K562 (cell line): Measurements from ENCODE around the gene GPRIN2. TPM values are rescaled to one million over a fixed set of nuclear protein-coding genes. Genes with fewer than 3 reads are reported as not detected.

Experiments
- ATF3 ChIP-seq, 2 experiments: fragments of 450-650 bp in 1 of 2; sonication (generic) in 1 of 2; formaldehyde crosslinking in 1 of 2; IDR thresholded peaks in 1 of 2; conservative IDR thresholded peaks in 1 of 2; 2 replicates each; pipeline versions ENCODE4 v1.6.1 to v1.8.1; 2016 to 2023; ENCODE audit warnings: mild to moderate bottlenecking in 2 of 2, moderate library complexity in 2 of 2, inconsistent platforms in 1 of 2, missing genetic modification reagents in 1 of 2
- CBX3 ChIP-seq, 2 experiments: IDR thresholded peaks; 1 replicate in 1 of 2; 2 replicates in 1 of 2; pipeline ENCODE4 v1.6.1; 2012; ENCODE audit warnings: inconsistent platforms in 2 of 2, low read length in 2 of 2, borderline replicate concordance in 1 of 2, control low read depth in 1 of 2
- CREB1 ChIP-seq, 2 experiments: sonication (generic) in 1 of 2; formaldehyde crosslinking in 1 of 2; IDR thresholded peaks; 2 replicates each; pipeline versions ENCODE4 v1.6.1 to v1.8.0; 2012 to 2022; ENCODE audit warnings: inconsistent platforms in 1 of 2, mild to moderate bottlenecking in 1 of 2, missing genetic modification reagents in 1 of 2, moderate library complexity in 1 of 2
- MXI1 ChIP-seq: IDR thresholded peaks from 2 replicates; pipeline ENCODE4 v1.6.1; 2011; ENCODE audit warnings: low read depth, mild to moderate bottlenecking, improper control_type of control experiment, low read length
- SIN3B ChIP-seq: fragments of 450-650 bp; IDR thresholded peaks from 2 replicates; pipeline ENCODE4 v1.6.1; 2017; ENCODE audit warnings: low read depth, mild to moderate bottlenecking, moderate library complexity
- STAG1 ChIP-seq: sonication (generic); formaldehyde crosslinking; IDR thresholded peaks from 2 replicates; pipeline ENCODE4 v1.5.0; 2020; ENCODE audit warnings: missing genetic modification reagents, borderline replicate concordance
- STAT6 ChIP-seq: sonication (generic); formaldehyde crosslinking; IDR thresholded peaks from 2 replicates; pipeline ENCODE4 v1.8.1; 2023; ENCODE audit warnings: mild to moderate bottlenecking, missing genetic modification reagents
- U2AF1 ChIP-seq: fragments of 200-400 bp; formaldehyde crosslinking; optimal IDR thresholded peaks from 2 replicates; pipeline ENCODE3; 2017; ENCODE audit warnings: mild to moderate bottlenecking, low read depth, low read length, moderate library complexity
- USF1 ChIP-seq: sonication (generic); formaldehyde crosslinking; IDR thresholded peaks from 2 replicates; pipeline ENCODE4 v1.9.0; 2022; ENCODE audit warnings: mild to moderate bottlenecking, missing genetic modification reagents
- ZBTB8A ChIP-seq: fragments of 450-650 bp; IDR thresholded peaks from 2 replicates; pipeline ENCODE4 v1.6.1; 2018; ENCODE audit warnings: mild to moderate bottlenecking, moderate library complexity; ENCODE audit not compliant: partially characterized antibody
- ZFP36 ChIP-seq: fragments of 150-350 bp; IDR thresholded peaks from 2 replicates; pipeline ENCODE4 v1.6.1; 2018; ENCODE audit warnings: low read length, low read depth; ENCODE audit not compliant: partially characterized antibody
- ZNF347 ChIP-seq: fragments of 450-650 bp; formaldehyde crosslinking; IDR thresholded peaks from 2 replicates; pipeline ENCODE4 v1.4.0; 2020; ENCODE audit warnings: low read depth, mild to moderate bottlenecking, moderate library complexity
- ZNF668 ChIP-seq: fragments of 250-450 bp; sonication (Bioruptor Pico); IDR thresholded peaks from 2 replicates; pipeline ENCODE4 v1.8.0; 2022; ENCODE audit warnings: mild to moderate bottlenecking, inconsistent platforms
- ZNF780A ChIP-seq: fragments of 250-450 bp; sonication (Bioruptor Pico); IDR thresholded peaks from 2 replicates; pipeline ENCODE4 v1.5.0; 2021; ENCODE audit warnings: mild to moderate bottlenecking
- ZZZ3 ChIP-seq: fragments of 450-650 bp; IDR thresholded peaks from 2 replicates; pipeline ENCODE4 v1.6.1; 2016; ENCODE audit warnings: antibody characterized with exemption, mild to moderate bottlenecking, moderate library complexity
- polyA plus RNA-seq, 8 experiments: library from polyadenylated mRNA; depleted of rRNA in 4 of 8; stranded (reverse) in 5 of 8; unstranded in 3 of 8; fragments of >200 nt; fragmentation: Nextera tagmentation in 2 of 8; fragmentation: Illumina TruSeq in 1 of 8; extraction: Ambion mirVana in 2 of 8; extraction: Trizol in 1 of 8; gene quantifications; 2 replicates each; pipeline versions ENCODE4 v1.2.1 to v1.2.3, GENCODE V29; 2011 to 2014; ENCODE audit warnings: inconsistent platforms in 1 of 8, missing spikeins in 1 of 8
- total RNA-seq, 7 experiments: library from RNA; depleted of rRNA in 6 of 7; stranded (reverse); fragments of >200 nt in 6 of 7; fragmentation: Illumina TruSeq in 2 of 7; extraction: Trizol in 2 of 7; gene quantifications; 2 replicates each; pipeline versions ENCODE4 v1.2.1 to v1.2.3, GENCODE V29; 2011 to 2021; ENCODE audit warnings: low replicate concordance in 1 of 7

GPRIN2 gene
- total and polyA plus RNA-seq, 9 of the 15 experiments (the other 6 are each of a cell fraction or from before 2014, with no cell fraction given): not detected

- TF ChIP-seq STAG1 (CRISPR knock-in tag) (peak; percentile 39; the same call in 1 of the 2 replicates), CBX3 (IDR thresholded peaks at IDR 0.05; ENCODE audit: borderline replicate concordance in 1 of 2, low read length in 2 of 2) (no peak), MXI1 (no peak), SIN3B (no peak), CREB1 (IDR thresholded peaks at IDR 0.05) (no peak), CREB1 (CRISPR knock-in tag; IDR thresholded peaks at IDR 0.05) (peak; percentile 27; the same call in 1 of the 2 replicates), ZNF668 (no peak), STAT6 (CRISPR knock-in tag) (no peak), ATF3 (IDR thresholded peaks at IDR 0.05) (no peak), ATF3 (CRISPR knock-in tag; conservative IDR thresholded peaks at IDR 0.05) (no peak), ZBTB8A (no peak), ZZZ3 (no peak), ZNF780A (CRISPR knock-in tag) (no peak), USF1 (CRISPR knock-in tag) (peak; percentile 35; the same call in 1 of the 2 replicates), ZFP36 (peak; percentile 93), ZNF347 (no peak), U2AF1 (no peak)
Measured at GRCh38 chr10:46549171-46550075, 7.0 kb downstream of the GPRIN2 start (continued).
